Measurements from ENCODE around the gene HPSE2.

- TF ChIP-seq CTCF (IDR thresholded peaks at IDR 0.05; ENCODE audit: low read depth, low read length) (no peak), EZH2phosphoT487 (IDR thresholded peaks at IDR 0.05; ENCODE audit: low read depth) (no peak)
Observed at GRCh38 chr10:99058762-99059161, 176.9 kb downstream of the HPSE2 start.
